H1 (cell line): Measurements from ENCODE around the gene PRDM2.

Experiments used
- CBX5 ChIP-seq: fragments of 300-800, 300-1000 bp; sonication (generic); IDR thresholded peaks from 2 replicates; pipeline ENCODE4 v1.7.1; 2016; ENCODE audit warnings: antibody characterized with exemption, low read length, low read depth
- CREB1 ChIP-seq: IDR thresholded peaks from 2 replicates; pipeline ENCODE4 v1.6.1; 2012; ENCODE audit warnings: inconsistent platforms
- CTCF ChIP-seq, 3 experiments: IDR thresholded peaks; 1 replicate in 2 of 3; 2 replicates in 1 of 3; pipeline versions ENCODE4 v1.5.1 to v1.6.1; 2011; ENCODE audit warnings: low read length in 3 of 3, mild to moderate bottlenecking in 3 of 3, inconsistent platforms in 2 of 3, low read depth in 1 of 3, moderate library complexity in 1 of 3; ENCODE audit not compliant: insufficient read depth in 1 of 3; ENCODE audit errors: control extremely low read depth in 1 of 3
- GTF2F1 ChIP-seq: IDR thresholded peaks from 2 replicates; pipeline ENCODE4 v1.6.1; 2012; ENCODE audit warnings: low read depth, low read length, improper control_type of control experiment, borderline replicate concordance
- POLR2A ChIP-seq, 2 experiments: IDR thresholded peaks; 1 replicate in 1 of 2; 2 replicates in 1 of 2; pipeline ENCODE4 v1.6.1; 2011; ENCODE audit warnings: low read depth in 2 of 2, low read length in 2 of 2, mild to moderate bottlenecking in 2 of 2; ENCODE audit errors: control extremely low read depth in 1 of 2
- POLR2AphosphoS5 ChIP-seq: IDR thresholded peaks from 2 replicates; pipeline ENCODE4 v1.6.1; 2011; ENCODE audit warnings: low read depth, low read length
- RAD21 ChIP-seq, 2 experiments: IDR thresholded peaks in 1 of 2; conservative IDR thresholded peaks in 1 of 2; 2 replicates each; pipeline ENCODE4 v1.6.1; 2011; ENCODE audit warnings: low read depth in 2 of 2, low read length in 2 of 2, improper control_type of control experiment in 1 of 2, inconsistent platforms in 1 of 2, mild to moderate bottlenecking in 1 of 2, moderate library complexity in 1 of 2

- no peak for TF ChIP-seq CTCF (IDR thresholded peaks at IDR 0.05; ENCODE audit: control extremely low read depth in 1 of 3, insufficient read depth in 1 of 3, low read depth in 1 of 3, low read length in 3 of 3)
- no peak for TF ChIP-seq GTF2F1
- no peak for TF ChIP-seq POLR2A (IDR thresholded peaks at IDR 0.05; ENCODE audit: control extremely low read depth in 1 of 2, low read depth in 2 of 2, low read length in 2 of 2)
- peak; percentile 96 for TF ChIP-seq POLR2AphosphoS5
- no peak for TF ChIP-seq CBX5
- no peak for TF ChIP-seq RAD21 (IDR thresholded peaks at IDR 0.05 in 1 of 2, conservative IDR thresholded peaks at IDR 0.05 in 1 of 2; ENCODE audit: low read depth in 2 of 2, low read length in 2 of 2)
- no peak for TF ChIP-seq CREB1
Measured at GRCh38 chr1:13723810-13724209, 23.8 kb downstream of the PRDM2 start.
